Adrenal gland (tissue), 12 donors: ENCODE results near the gene CNKSR1. TPM values are rescaled to one million over a fixed set of nuclear protein-coding genes. Genes with fewer than 3 reads are reported as not detected.
A peak's percentile ranks its signal among the peaks of the same experiment; 100 is the strongest.

Experiments
- DNase-seq, 7 donors: peaks; one replicate each; pipeline ENCODE4 v3.0.0-alpha.2; 2019 to 2020
- H3K27ac ChIP-seq, 5 donors: fragments of 200-600 bp; sonication (generic) in 4 of 5; 1 replicate in 3 of 5; 2 replicates in 2 of 5; pipeline versions ENCODE4 v1.5.1 to v1.8.0; 2016 to 2020; ENCODE audit warnings: mild to moderate bottlenecking in 1 of 5
- H3K27me3 ChIP-seq: fragments of 200-600 bp; 2 replicates; pipeline ENCODE4 v1.8.0; 2021
- H3K36me3 ChIP-seq, 2 donors: fragments of 200-600 bp; replicated peaks in 1 of 2; 1 replicate in 1 of 2; 2 replicates in 1 of 2; pipeline versions ENCODE4 v1.5.1 to v1.8.0; 2018 to 2022
- H3K4me1 ChIP-seq, 2 donors: fragments of 200-600 bp; replicated peaks in 1 of 2; 1 replicate in 1 of 2; 2 replicates in 1 of 2; pipeline versions ENCODE4 v1.5.1 to v1.8.0; 2018 to 2021
- H3K4me3 ChIP-seq, 4 donors: fragments of 200-600 bp; sonication (generic) in 3 of 4; one replicate each; pipeline ENCODE4 v1.5.1; 2016 to 2018
- H3K9me3 ChIP-seq, 3 donors: fragments of 200-600 bp; sonication (generic) in 1 of 3; replicated peaks in 1 of 3; 1 replicate in 2 of 3; 2 replicates in 1 of 3; pipeline versions ENCODE4 v1.5.1 to v1.8.0; 2016 to 2021
- CTCF ChIP-seq, 6 experiments: fragments of 450-650 bp in 4 of 6; fragments of 200-600 bp in 2 of 6; sonication (generic) in 1 of 6; IDR thresholded peaks; 1 replicate in 5 of 6; 2 replicates in 1 of 6; pipeline versions ENCODE4 v1.5.1 to v1.8.0; 2016 to 2021; ENCODE audit warnings: antibody characterized with exemption in 6 of 6, mild to moderate bottlenecking in 2 of 6, moderate library complexity in 1 of 6
- POLR2A ChIP-seq, 2 donors: fragments of 450-650 bp; IDR thresholded peaks; one replicate each; pipeline ENCODE4 v1.6.1; 2017; ENCODE audit warnings: antibody characterized with exemption in 2 of 2, mild to moderate bottlenecking in 2 of 2, moderate library complexity in 1 of 2
- WGBS, 4 donors: extraction: QIAGEN DNeasy Blood & Tissue Kit in 2 of 4; methylation state at CpG; one replicate each; pipeline versions ENCODE4 v1.1.5 to v1.1.7; 2013 to 2017; 5-methylcytosine and 5-hydroxymethylcytosine counted together
- intact Hi-C, 2 donors: fragments of 100-400 bp; cut with DNase I; formaldehyde crosslinking; loops; one replicate each; pipeline versions ENCODE4 v1.14.1 to v1.15.0; 2022 to 2023
- polyA plus RNA-seq, 3 donors: library from polyadenylated mRNA; stranded (reverse); fragments of 200-250 nt in 2 of 3; fragments of 350-450 nt in 1 of 3; fragmentation: Illumina TruSeq in 1 of 3; extraction: RNeasy Lipid Tissue Mini Kit (QIAGEN cat#74804) in 1 of 3; gene quantifications; one replicate each; pipeline ENCODE4 v1.2.3, GENCODE V29; 2013 to 2014
- total RNA-seq, 9 donors: library from RNA; depleted of rRNA in 4 of 9; stranded (reverse); fragments of >200 nt in 4 of 9; fragments of 120-200 nt in 1 of 9; fragmentation: NEBNext Ultra II Directional in 1 of 9; extraction: Animal tissue kit (Norgen Biotek cat#: 25700) in 1 of 9; gene quantifications; one replicate each; pipeline versions ENCODE4 v1.1.0 to v1.2.4, GENCODE V29; 2013 to 2023
- donor health status: healthy with polysubstance abuse.
- donor health status: Bipolar disorder and iron deficiency.
- donor health status: DM: yes; HTN: yes; CAD: no.
- donor health status: DM: no; HTN: no; CAD: no.
- donor health status: DM: no; HTN: no; CAD: no.
- donor health status: DM: yes; HTN: yes; CAD: no.

The CNKSR1 gene
- total and polyA plus RNA-seq, 12 donors, result 0.17 to 2.1 (median 0.35) TPM; not detected in 4

- Histone ChIP-seq H3K9me3 (no peaks in the 10 kb centered on the region), H3K27ac (no peak overlapping the region), H3K36me3 (no peaks in the 10 kb centered on the region), H3K27me3 (no peaks in the 10 kb centered on the region), H3K4me1 (peaks cover 0 to 2% of the 10 kb centered on the region in 2 donors), H3K4me3 (no peak overlapping the region)
- intact Hi-C loops, result loop anchor here in 1 of 2 donors (5.0 kb wide), 1 partner anchor 43 kb away; no protein-coding TSS in a partner anchor
- peak; percentile 77 to 92 (median 85) for DNase-seq
- WGBS, 4 donors, result 12 to 26% (median 18%) methylated on average over 17 to 19 of the region's 19 CpGs
- TF ChIP-seq POLR2A (IDR thresholded peaks at IDR 0.05) (no peak), CTCF (IDR thresholded peaks at IDR 0.05) (peak; percentile 66 to 83 (median 75))
These were observed 32.0 kb upstream of the CNKSR1 start for GRCh38 chr1:26145041-26145959.

DNA sequence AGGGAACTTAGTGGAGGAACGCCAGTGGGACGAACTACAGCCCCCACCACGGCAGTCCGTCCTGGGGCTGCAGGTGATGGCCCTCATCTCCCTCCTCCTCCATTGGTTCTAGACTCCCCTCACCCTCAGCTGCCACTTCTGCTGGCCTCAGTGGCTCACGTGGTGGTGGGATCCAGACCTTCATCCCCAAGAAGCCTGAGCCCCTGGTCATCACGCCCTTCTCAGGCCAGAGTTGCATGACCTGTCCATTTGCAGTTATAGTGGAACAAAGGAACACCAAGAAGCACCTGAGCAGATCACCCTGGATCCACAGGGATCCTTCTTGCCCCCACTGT is 31.4 kb upstream of the CNKSR1 start:
- 40 to 58% (median 42%) methylated on average over 2 to 6 of the region's 6 CpGs for WGBS, 4 donors
- H3K27me3 ChIP-seq, result no peaks in the 10 kb centered on the region
- H3K27ac ChIP-seq, result no peak overlapping the region
- intact Hi-C loops, result loop anchor here (2.0 to 5.0 kb wide), 2 partner anchors 43 to 44 kb away; no protein-coding TSS in a partner anchor
- no peak for DNase-seq
- TF ChIP-seq POLR2A (IDR thresholded peaks at IDR 0.05) (no peak), CTCF (IDR thresholded peaks at IDR 0.05) (no peak)
- H3K4me3 ChIP-seq, result no peak overlapping the region
- no peaks in the 10 kb centered on the region for H3K36me3 ChIP-seq
- peaks cover 0 to 2% of the 10 kb centered on the region in 2 donors for H3K4me1 ChIP-seq
- H3K9me3 ChIP-seq, result no peaks in the 10 kb centered on the region

DNA sequence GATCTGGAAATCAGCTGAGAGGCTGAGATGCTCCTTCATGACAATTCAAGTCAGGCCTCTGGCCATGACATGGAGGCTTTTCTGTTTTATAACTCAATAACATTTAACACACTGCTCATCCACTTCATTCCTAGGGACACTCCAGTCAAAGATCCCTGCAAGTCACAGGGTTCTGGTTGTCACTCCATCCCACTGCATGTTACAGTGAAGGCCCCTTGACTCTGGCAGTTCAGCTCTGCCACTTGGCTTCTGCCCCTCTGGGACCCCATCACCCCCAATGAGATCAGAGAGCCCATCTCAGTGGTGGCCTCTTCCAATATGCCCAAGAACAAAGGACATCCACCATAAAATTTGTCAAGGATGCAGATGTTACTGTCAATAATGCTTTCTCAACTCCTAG is 28.4 kb upstream of the CNKSR1 start:
- intact Hi-C loops, result loop anchor here in 1 of 2 donors (5.0 kb wide), 1 partner anchor 47 kb away; no protein-coding TSS in a partner anchor
- Histone ChIP-seq H3K36me3 (no peaks in the 10 kb centered on the region), H3K9me3 (no peaks in the 10 kb centered on the region), H3K27me3 (no peaks in the 10 kb centered on the region), H3K4me1 (peaks cover 0 to 2% of the 10 kb centered on the region in 2 donors), H3K27ac (no peak overlapping the region), H3K4me3 (no peak overlapping the region)
- TF ChIP-seq POLR2A (IDR thresholded peaks at IDR 0.05), result no peak
- no peak for TF ChIP-seq CTCF (IDR thresholded peaks at IDR 0.05)
- no peak for DNase-seq

- TF ChIP-seq POLR2A (IDR thresholded peaks at IDR 0.05) (no peak), CTCF (IDR thresholded peaks at IDR 0.05) (no peak)
- intact Hi-C loops, result loop anchor here in 1 of 2 donors (5.0 kb wide), 1 partner anchor 112 kb away; no protein-coding TSS in a partner anchor
- Histone ChIP-seq H3K4me3 (no peak overlapping the region), H3K4me1 (no peaks in the 10 kb centered on the region), H3K36me3 (no peaks in the 10 kb centered on the region), H3K27ac (no peak overlapping the region), H3K27me3 (peaks cover 21% of the 10 kb centered on the region), H3K9me3 (no peaks in the 10 kb centered on the region)
- DNase-seq, result peak in 1 of 7 donors; percentile 28
- WGBS, 4 donors, result 64 to 69% (median 67%) methylated on average over 5 of the region's 5 CpGs
These were observed 23.2 kb upstream of the CNKSR1 start for GRCh38 chr1:26153966-26154532.
